Stimulated activated CD8-positive, alpha-beta memory T cell treated with anti-CD3 and anti-CD28 coated beads, Interleukin-15, amount 100 ng/mL, for 48 hours (primary cell): Measurements from ENCODE around the gene USP21.
"Not testable (repeated sequence)": the region's sequence is repeated elsewhere in the genome, so short reads cannot be mapped to it uniquely, and the experiment has no call there.

Experiments used
- DNase-seq, 2 donors: peaks; one replicate each; pipeline ENCODE4 v3.0.0-alpha.2; 2020; ENCODE audit warnings: low read depth in 2 of 2

USP21 gene, protein sequence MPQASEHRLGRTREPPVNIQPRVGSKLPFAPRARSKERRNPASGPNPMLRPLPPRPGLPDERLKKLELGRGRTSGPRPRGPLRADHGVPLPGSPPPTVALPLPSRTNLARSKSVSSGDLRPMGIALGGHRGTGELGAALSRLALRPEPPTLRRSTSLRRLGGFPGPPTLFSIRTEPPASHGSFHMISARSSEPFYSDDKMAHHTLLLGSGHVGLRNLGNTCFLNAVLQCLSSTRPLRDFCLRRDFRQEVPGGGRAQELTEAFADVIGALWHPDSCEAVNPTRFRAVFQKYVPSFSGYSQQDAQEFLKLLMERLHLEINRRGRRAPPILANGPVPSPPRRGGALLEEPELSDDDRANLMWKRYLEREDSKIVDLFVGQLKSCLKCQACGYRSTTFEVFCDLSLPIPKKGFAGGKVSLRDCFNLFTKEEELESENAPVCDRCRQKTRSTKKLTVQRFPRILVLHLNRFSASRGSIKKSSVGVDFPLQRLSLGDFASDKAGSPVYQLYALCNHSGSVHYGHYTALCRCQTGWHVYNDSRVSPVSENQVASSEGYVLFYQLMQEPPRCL

DNA sequence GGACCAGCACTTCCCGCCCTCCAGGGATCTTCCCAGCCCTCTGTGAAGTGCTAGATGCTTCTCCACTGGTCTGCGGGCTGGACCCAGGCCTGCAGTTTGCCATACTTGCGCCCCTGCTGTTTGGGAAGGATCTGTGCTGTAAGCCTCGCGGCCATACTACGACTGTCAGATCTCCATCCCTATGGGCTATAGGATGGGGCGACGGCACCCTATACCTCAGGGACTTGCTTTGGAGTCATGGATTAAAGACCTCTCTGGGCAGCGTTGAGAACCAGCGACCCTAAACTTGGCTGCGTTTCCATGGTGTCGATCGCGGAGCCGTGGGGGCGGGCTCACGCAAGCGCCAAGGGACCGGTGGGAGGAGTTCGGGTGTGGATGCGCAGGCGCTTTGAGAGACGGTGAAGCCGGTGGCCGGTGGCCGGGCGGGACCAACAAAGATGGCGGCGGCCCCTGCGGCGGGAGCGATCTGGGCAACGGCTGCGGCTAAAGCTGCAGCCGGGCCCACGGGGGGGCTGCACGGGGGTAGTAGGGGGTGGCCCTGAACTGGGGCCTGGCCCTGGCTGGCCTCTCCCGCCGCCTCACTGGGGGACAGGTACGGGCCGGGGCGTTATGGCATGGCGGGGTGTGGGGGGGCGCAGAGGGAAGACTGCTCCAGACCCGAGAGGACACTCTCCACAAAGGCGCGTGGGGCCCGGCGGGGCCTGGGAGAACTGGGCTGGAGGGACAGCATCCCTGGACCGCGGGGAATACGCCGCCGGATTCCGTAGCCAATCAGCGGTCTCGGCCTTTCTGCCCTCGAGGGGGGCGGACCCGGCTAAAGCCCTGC, at the start of gene USP21:
Gene USP21, plus strand, starts transcription at position 414 of the 826 bp plus-strand sequence. CDS start 1,141 bp downstream, outside the sequence.
- DNase-seq, result peak; percentile 87

DNA sequence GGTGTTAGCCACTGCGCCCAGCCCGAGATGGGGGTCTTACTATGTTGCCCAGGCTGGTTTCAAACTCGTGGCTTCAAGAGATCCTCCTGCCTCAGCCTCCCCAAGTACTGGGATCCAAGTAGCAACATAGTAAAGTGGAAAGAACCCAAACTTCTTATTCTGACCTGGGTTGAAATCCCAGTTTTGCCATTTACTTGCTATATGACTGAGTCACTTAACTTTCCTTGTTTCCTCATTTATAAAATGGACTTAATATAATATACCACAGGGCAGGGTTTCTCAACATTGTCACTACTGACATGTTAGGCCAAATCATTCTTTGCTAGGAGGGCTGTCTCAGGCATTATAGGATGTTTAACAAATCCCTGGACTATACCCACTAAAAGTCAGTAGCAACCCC, 48.2 kb upstream of the USP21 start:
- no peak for DNase-seq

DNA sequence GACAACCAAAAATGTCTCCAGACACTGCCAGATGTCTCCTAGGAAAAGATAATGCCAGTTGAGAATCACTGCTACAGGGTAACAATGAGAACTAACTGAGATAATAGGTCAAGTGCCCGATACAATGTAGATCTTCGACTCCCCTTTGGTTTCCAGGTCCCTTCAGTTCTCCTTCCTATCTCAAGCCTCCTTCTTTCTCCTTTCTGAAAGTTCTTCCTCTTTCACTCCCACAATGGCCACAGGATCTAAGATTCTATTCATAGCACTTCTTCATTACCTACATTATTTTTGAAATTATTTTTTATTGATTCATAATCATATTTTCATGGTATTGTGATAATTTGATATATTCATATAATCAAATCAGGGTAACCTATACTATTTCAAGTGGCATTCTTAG, 47.8 kb upstream of the USP21 start:
- no peak for DNase-seq

DNA sequence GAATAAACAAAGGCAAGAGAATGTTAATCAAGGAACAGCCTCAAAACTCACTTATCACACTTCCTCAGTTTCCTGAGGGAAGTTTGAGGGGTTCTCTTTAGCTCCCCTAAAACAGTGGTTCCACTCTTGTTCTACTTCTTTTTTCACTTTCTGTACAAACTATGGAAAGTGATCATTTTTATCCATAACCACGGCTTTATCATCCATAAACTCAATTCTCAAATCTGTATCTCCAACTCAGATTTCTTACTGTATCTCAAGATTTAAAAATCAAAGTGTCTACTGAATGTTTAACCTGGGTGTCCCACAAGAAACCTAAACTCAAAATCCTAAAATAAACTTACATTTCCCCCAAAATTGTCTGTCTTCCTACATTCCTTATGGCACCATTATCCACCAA, 45.4 kb upstream of the USP21 start:
- DNase-seq, result no peak

DNA sequence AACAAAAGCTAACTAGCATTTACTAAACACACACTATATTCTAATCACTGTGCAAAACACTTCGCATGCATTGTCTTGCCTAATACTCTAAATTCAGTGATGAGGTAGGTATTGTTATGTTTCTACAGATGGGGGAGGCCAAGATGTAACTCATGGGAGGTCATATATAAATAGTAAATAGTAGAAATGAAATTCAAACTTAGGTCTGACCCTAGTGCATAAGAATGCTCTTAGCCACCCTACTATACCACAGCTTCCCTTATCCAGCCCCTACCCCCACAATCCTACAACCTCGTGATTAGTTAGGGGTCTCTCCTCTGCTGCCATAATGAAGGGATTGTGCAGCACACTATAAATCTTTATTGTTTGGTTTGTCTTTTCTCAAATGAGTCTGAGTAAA, 44.7 kb upstream of the USP21 start:
- no peak for DNase-seq

DNA sequence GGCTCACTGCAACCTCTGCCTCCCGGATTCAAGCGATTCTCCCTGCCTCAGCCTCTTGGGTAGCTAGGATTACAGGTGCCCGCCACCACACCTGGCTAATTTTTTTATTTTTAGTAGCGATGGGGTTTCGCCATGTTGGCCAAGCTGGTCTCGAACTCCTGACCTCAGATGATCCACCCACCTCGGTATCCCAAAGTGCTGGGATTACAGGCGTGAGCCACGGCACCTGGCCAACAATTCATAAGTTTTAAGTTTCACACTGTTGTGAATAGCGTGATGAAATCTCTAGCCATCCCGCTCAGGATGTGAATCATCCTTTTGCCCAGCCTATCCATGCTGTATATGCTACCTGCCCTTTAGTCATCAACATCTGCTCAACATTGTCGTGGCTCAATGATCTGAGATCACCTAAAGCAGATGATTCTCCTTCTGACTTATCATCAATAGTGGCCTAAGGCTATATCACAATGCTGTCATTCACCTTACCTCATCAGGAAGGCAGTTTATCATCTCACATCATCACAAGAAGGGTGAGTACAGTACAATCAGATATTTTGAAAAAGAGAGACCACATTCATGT, 44.1 kb upstream of the USP21 start:
- peak in 1 of 2 donors; percentile 49 for DNase-seq

DNA sequence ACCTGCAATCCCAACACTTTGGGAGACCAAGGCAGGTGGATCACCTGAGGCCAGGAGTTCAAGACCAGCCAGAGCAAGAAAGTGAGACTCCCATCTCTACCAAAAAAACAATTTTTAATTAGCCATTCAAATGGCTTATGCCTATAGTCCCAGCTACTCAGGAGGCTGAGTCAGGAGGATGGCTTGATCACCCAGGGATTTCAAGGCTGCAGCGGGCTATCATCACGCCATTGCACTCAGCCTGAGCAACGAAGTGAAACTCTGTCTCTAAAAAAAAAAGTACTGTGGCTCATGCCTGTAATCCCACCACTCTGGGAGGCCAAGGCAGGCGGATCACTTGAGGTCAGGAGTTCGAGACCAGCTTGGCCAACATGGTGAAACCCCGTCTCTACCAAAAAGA, 43.3 kb upstream of the USP21 start:
- DNase-seq, result not testable (repeated sequence)

DNA sequence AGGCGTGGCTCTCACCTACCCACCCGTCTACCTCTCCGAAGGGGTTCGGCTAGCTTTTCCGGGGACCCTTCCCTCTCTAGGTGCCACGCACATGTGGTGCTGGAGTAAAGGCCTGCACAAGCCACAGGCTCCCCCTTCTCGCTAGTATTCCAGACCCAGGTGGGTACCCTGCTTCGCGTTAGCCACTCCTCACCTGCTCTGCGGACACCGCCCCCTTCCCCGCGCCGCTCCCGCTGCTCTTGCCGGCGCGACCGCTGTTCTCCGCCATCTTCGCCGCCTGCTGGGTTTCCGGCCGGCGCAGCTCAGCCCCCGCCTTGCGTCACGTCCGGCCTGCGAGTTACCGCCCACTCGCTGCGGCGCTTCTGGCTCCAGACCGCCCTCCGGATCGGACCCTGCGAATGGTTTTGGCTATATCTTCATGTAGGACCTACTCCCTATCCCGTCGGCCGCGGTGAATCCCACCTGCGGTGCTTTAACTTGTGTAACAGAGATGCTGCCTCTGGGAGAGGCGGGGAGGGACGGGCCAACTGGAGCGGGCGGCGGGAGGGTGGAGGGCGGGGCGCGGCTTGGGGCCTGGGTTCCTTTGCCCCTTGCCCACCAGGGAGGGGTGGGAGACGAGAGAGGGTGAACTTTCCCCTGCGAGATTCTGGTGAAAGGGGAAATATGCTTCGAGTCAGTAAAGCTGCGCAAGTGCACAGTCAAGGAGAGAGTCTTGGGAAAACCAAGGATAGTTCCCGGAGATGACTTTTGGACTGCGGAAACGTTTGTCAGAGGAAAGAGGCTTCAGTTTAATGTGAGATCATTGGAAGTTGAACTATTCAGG, 41.3 kb upstream of the USP21 start, which contains the start of the genes NIT1 and PFDN2:
Gene NIT1, plus strand, starts transcription at position 347 of the 823 bp plus-strand sequence. Its CDS starts 72 bp downstream, at position 419.
Gene PFDN2, minus strand, starts transcription at position 279 of the 823 bp plus-strand sequence. Its CDS starts 11 bp downstream, at position 268.
- DNase-seq, result peak; percentile 82 to 83

DNA sequence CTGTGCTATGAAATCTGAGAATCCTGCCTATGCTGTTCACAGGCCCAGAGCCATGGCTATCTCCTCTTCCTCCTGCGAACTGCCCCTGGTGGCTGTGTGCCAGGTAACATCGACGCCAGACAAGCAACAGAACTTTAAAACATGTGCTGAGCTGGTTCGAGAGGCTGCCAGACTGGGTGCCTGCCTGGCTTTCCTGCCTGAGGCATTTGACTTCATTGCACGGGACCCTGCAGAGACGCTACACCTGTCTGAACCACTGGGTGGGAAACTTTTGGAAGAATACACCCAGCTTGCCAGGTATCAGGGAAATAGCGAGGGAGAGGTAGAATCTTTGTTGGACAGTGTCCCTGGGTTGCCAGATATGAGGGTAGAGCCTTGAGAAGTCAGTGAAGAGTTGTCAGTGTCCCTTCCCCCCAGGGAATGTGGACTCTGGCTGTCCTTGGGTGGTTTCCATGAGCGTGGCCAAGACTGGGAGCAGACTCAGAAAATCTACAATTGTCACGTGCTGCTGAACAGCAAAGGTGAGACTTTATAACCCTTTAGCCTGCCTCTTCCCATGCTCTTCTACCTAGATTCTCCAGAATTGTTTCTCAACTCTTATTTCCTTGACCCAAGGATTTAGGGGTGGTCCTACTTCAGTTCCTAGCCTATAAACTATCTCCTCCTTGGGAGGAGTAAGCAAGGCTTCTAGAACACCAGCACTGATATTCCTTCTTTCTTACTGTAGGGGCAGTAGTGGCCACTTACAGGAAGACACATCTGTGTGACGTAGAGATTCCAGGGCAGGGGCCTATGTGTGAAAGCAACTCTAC, 40.0 kb upstream of the USP21 start:
- peak in 1 of 2 donors; percentile 59 for DNase-seq

DNA sequence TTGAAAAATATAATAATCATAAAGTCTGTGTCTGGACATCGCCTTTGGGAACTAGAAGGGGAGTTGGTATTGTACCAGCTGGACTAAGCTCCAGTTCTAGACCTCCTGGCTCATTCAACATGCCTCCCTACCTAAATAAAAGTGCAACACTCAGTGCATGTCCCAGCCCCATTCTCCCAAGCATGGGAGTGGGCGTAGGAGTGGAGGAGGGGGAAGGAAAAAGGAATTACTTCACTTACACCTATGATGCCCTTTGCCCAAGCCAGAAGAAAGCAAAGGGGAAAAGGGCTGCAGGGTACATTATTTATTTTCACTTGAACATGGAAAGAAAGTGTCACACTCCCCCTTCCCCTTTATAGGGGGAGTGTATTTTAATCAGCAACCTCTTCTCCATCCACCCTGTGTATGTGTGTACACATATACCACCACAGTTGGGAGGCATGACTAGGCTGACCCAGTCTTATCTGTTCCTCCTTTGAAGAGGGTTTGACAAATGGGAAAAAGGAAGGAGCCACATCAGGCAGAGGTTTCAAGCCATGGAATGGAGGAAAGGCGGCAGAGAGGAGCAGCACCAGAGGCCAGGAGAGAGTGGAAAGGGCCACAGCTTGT, 38.2 kb upstream of the USP21 start:
- no peak for DNase-seq

DNA sequence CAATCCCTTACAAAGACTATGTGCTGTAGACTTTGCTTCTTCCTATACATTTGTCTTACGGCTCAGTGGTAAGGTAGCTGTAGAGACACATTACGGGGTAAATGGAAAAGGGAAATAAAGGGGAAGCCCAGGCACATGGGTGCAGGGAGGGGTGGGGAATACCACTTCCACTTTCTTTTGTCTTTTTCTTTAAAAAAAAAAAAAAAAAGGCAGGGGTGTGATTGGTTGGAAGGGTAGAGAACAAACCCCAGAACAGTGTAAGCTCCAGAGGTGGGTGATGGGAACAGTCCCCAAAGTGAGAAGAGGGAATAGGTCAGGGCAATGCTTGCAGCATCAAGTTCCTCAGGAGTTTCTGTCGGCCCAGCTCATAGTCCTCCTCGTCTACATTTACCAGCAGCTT, 37.5 kb upstream of the USP21 start:
- DNase-seq, result no peak

DNA sequence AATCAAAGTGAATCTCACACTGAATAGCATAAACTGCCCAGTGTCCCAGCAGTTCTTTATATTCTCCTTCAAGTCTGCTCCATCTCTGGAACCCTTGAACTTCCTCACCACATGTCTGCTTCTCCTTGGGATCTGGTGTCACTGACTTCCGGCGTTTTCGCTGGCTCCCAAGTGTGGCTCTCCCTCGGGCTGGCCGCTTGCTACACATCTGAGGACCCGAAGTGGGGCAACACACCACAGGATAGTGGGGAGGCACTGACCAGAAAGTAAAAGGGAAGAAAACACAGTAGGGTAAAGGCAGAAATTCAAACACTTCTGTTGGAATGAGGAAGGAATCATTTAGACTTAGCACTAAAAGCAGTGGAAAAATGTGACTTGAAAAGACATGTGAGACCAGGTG, 36.3 kb upstream of the USP21 start:
- DNase-seq, result no peak

DNA sequence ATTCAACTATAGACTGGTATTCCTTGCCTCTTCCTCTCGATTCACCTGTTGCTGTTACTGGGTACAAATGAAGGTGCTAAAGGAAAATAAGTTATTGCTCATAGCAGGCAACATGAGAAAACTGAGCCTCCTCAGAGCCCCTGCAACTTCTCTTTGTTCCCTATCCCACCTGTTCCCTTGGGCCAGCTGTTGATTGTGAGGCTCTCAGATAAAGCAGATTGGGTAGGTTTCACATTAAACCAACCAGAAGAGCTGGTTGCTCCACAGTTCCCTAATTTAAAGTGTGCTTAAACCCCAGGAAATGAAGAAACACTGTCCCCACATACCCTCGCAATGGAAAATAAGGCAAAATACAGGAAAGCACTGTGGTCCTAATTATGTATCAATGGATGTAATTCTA, 31.7 kb upstream of the USP21 start:
- DNase-seq, result no peak

DNA sequence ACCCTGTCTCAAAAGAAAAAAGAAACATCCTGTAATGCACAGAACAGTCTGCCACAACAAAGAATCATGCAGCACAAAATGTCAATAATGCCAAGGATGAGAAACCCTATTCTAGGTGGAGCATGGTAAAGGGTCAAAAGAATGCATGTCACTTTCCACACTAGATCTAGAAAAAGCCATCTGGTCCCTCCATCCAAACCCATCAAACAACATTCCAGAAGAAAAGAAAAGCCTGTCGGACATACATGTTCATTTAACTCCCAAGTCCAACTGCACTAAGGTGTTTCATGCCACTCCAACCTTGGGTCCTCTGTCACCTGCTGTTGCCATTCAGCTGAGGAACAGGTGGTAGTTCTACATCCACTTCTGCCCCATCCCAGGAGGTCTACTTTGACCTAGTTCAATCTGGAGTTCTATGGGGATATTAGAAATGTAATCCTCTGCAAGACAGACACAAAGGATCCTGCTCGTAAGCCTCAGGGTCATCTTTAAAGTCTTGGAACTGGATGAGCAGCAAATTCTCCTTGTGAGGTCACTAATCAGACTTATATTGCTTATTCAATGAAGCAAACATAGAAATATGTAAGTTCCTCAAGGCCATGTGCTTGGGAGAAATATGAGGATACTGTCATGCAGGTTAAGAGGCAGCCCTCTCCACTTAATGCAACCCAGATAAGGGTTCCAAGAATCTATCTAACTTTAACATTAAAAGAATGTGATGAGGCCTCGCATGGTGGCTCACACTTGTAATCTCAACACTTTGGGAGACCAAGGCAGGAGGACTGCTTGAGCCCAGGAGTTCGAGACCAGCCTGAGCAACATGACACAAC, 30.5 kb upstream of the USP21 start:
- no peak for DNase-seq

DNA sequence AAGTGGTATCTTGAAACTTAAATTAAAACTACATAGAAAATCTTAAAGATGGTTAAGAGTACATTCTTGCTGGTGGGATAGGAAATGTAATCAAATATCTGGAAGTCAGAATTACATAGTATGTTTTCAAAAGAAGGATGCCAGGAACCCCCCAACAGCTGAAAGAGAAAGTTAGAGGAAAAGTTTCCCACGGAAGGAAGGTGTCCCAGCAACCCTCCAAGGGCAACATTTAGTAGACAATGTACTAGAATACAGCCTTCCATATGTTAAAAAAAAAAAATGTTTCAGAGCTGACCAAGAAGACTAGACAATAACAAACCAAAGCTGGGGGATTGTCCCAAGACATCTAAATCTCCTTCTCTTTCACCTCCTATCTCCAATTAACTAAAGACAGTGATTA, 29.0 kb upstream of the USP21 start:
- no peak for DNase-seq

DNA sequence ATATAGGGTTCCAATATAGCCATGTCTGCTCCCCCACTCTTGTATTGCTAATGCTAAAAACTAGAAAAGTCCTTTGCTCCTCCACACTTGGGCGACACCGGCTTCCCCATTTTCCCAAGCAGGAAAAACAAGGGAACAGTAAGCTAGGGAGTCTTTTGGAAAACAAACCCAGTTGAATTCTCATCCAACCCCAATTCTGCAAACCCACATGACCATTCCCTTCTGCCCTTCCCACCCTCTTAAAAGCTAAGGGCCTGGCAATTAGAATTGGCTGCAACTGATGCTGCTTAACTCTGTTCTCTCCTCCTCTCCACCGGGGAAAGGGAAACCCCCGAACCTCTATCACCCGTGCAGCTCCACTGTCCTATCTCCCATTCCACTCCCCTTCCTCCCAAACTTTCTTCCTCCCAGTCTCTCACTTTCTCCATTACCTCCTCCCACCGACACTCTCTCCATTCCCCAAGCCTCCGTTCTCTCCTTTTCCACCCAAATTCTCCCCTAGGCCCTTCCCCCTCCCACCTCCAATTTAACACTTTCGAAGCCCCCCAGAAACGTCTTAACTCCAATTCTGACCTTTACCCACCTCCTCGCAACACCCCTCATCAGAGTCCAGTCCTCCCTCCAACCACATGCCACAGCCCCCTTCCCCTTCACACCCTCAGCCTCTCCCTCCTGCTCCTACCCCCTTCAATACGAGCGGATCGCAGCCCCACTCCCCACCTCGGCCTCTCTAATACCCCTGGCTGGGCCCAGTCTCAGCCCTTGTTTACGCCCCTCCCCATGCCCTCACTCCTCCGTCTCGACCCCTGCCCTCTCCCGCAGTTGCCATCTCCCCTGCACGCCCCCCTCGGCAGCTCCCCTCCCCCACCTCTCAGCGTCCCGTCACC, 27.5 kb upstream of the USP21 start:
- no peak for DNase-seq

DNA sequence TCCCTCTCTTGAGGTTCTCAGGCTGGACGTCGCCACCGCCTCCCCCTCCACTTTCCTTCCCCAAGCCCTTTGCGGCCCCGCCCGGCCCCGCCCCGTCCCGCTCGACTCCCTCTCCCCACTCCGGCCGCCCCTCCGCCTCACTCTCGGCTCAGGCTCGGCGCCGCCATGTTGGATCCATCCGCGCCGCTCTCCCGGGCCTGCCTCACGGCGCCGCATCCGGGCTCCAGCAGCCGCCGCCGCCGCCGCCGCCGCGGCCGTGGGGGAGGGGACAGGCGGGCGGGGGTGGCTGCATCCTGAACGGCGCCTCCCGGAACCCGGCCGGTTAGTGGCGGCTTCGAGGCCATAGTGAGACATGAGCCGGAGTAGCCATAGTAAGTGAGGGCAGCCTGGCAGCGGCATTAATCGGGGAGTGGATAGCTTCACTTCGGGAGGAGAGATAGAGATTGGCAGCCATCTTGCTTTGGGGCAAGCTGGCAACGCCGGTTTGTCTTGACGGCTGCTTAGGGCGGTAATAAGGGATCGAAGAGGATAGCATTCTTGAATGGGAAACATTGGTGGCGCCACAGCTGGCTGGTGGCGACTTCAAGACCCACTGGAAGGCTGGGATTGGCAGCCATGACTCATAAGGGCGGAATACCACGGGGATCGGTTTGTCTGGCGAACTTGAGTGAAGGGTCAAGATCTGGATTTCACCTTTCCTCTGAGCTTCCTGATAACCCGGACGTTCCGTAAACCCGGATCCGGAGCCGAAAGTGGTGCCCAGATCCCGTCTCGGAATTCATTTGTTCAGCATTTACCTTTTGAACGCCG, 26.7 kb upstream of the USP21 start, which contains the start of gene DEDD:
Gene DEDD, minus strand, starts transcription at position 258 of the 810 bp plus-strand sequence. CDS start 8,205 bp downstream, outside the sequence.
- DNase-seq, result peak; percentile 82 to 86
